Subcutaneous adipose tissue (tissue), 4 donors: Measurements from ENCODE around the gene DMD. TPM values are rescaled to one million over a fixed set of nuclear protein-coding genes. Genes with fewer than 3 reads are reported as not detected.

Source experiments
- CTCF ChIP-seq: fragments of 450-650 bp; IDR thresholded peaks from one replicate; pipeline ENCODE4 v1.5.1; 2016; ENCODE audit warnings: low read depth, mild to moderate bottlenecking, control low read depth, antibody characterized with exemption, moderate library complexity
- total RNA-seq, 4 donors: library from RNA; depleted of rRNA; stranded (reverse); fragments of >200 nt; gene quantifications; one replicate each; pipeline ENCODE4 v1.1.0, GENCODE V29; 2016

The DMD gene
- total RNA-seq, 4 donors from 2014 or later, result 35.7 to 87.2 (median 72.1) TPM

- TF ChIP-seq CTCF, result no peak
Observed at GRCh38 chrX:32532262-32532661, 679.1 kb downstream of the DMD start.

- no peak for TF ChIP-seq CTCF
Observed at GRCh38 chrX:32530802-32531403, 680.4 kb downstream of the DMD start.

GRCh38 chrX:32525234-32525633 lies 686.1 kb downstream of the DMD start:
- no peak for TF ChIP-seq CTCF

- TF ChIP-seq CTCF, result no peak
Observed at GRCh38 chrX:32524385-32524784, 687.0 kb downstream of the DMD start.

GRCh38 chrX:32520789-32521188 lies 690.6 kb downstream of the DMD start:
- no peak for TF ChIP-seq CTCF

GRCh38 chrX:32514986-32515385 lies 696.4 kb downstream of the DMD start:
- TF ChIP-seq CTCF, result no peak

- no peak for TF ChIP-seq CTCF
Observed at GRCh38 chrX:32501606-32502005, 709.7 kb downstream of the DMD start.
